ENCODE data around the gene ALG2. TPM values are rescaled to one million over a fixed set of nuclear protein-coding genes. Genes with fewer than 3 reads are reported as not detected.
A peak's percentile ranks its signal among the peaks of the same experiment; 100 is the strongest.
"Not testable (repeated sequence)": the region's sequence is repeated elsewhere in the genome, so short reads cannot be mapped to it uniquely, and the experiment has no call there.

The ALG2 gene
- total and polyA plus RNA-seq, 5 donors = 13.1 to 26.3 (median 15.9) TPM

DNA sequence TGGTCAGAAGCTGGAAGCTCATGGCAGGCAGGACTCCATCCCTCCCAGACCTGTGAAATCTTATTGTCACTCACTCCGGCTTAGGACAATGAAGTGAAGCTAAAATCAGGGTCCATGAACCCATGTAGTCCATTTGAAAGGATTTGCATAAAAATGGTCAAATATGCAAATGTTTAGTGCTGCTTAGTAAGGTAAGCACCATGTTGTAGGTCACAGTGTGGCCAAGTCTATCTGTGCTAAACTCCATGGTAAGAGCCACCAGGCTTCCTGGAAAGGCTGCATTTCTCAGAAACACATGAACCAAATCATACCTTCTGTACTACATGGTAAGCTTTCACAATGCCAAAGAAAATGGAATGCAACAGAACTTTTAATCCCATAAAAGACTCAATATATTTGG lies 5.7 kb downstream of the ALG2 start:
- Histone ChIP-seq H3K4me1 (ENCODE audit: control insufficient read depth, insufficient read depth, low read length) (no peaks in the 10 kb centered on the region), H3K27ac (ENCODE audit: low read length) (no peak overlapping the region), H3K27me3 (ENCODE audit: control insufficient read depth, insufficient read depth) (no peaks in the 10 kb centered on the region), H3K9me3 (ENCODE audit: control insufficient read depth, low read length) (no peaks in the 10 kb centered on the region), H3K4me3 (ENCODE audit: low read length) (no peak overlapping the region)
- DNase-seq (no peak), ATAC-seq (no peak)
- 98% methylated on average over 1 of the region's 1 CpG for WGBS
- intact Hi-C loops (cut with DNase I) = no loop called here

DNA sequence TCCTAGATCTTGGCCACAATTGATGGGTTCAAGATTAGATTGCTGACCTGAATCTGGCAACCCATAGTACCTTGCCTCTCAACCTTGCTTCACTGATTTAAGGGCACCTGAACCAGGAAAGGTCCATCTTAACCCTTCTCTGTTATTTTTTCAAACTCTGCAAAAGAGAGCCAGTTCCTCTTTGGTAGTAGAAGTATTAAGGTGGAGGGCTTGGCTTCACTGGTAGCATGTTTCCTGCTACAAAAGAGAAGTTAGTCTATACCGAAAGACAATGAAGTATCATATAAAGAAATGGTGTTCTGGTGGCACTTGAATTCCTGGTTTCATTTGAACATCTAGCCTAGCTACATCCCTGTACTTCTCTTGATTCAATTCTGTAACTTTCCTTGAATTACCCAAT lies 8.5 kb downstream of the ALG2 start:
- H3K27ac ChIP-seq (ENCODE audit: low read length) = no peak overlapping the region
- intact Hi-C loops (cut with DNase I) = no loop called here
- H3K4me3 ChIP-seq (ENCODE audit: low read length) = no peak overlapping the region
- ATAC-seq (no peak), DNase-seq (no peak)
- 85% methylated on average over 1 of the region's 1 CpG for WGBS
- H3K27me3 ChIP-seq (ENCODE audit: control insufficient read depth, insufficient read depth) = no peaks in the 10 kb centered on the region
- H3K9me3 ChIP-seq (ENCODE audit: control insufficient read depth, low read length) = no peaks in the 10 kb centered on the region
- no peaks in the 10 kb centered on the region for H3K4me1 ChIP-seq (ENCODE audit: control insufficient read depth, insufficient read depth, low read length)

DNA sequence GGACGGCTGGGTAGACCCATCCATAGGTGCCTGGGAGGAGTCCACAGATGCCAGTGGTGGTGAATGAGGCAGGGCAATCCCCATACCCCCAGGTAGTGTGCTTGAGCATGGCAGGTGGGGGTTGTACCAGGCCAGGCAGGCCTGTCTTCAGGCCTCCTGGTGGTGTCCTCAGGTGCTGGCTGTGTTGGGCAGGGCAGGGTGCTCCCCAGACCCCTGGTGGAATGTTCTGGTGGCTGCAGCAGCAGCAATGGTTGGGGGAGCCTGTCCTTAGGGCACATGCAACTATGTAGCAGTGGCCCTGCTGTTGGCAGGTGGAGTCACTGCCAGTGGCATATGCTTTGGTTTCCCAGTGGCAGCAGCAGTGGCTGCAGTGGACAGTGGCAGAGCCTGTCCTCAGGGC lies 10.0 kb downstream of the ALG2 start:
- 87% methylated on average over 1 of the region's 1 CpG for WGBS
- DNase-seq (no peak), ATAC-seq (peak in 1 of 2 donors; percentile 32)
- intact Hi-C loops (cut with DNase I) = no loop called here
- H3K4me3 ChIP-seq (ENCODE audit: low read length) = no peak overlapping the region
- no peaks in the 10 kb centered on the region for H3K9me3 ChIP-seq (ENCODE audit: control insufficient read depth, low read length)
- no peak overlapping the region for H3K27ac ChIP-seq (ENCODE audit: low read length)
- H3K27me3 ChIP-seq (ENCODE audit: control insufficient read depth, insufficient read depth) = no peaks in the 10 kb centered on the region
- no peaks in the 10 kb centered on the region for H3K4me1 ChIP-seq (ENCODE audit: control insufficient read depth, insufficient read depth, low read length)

DNA sequence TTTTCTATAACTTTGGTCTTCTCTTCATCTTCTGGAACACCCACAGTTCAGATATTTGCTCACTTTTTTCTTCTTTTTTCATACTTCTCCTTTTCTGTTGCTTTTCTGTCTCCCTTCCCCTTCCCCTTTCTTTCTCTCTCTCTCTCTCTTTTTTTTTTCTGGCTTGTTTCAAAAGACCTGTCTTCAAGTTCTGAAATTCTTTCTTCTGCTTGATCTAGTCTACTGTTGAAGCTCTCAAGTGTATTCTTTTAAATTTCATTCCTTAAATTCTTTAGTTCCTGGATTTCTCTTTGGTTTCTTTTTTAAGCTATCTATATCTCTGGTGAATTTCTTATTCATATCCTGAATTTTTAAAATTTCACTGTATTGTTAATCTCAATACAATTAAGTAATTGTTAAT lies 11.2 kb downstream of the ALG2 start:
- no peak for ATAC-seq
- Histone ChIP-seq H3K9me3 (ENCODE audit: control insufficient read depth, low read length) (no peaks in the 10 kb centered on the region), H3K4me3 (ENCODE audit: low read length) (no peak overlapping the region), H3K27me3 (ENCODE audit: control insufficient read depth, insufficient read depth) (no peaks in the 10 kb centered on the region), H3K27ac (ENCODE audit: low read length) (no peak overlapping the region), H3K4me1 (ENCODE audit: control insufficient read depth, insufficient read depth, low read length) (no peaks in the 10 kb centered on the region)
- intact Hi-C loops (cut with DNase I) = no loop called here
- no peak for DNase-seq

DNA sequence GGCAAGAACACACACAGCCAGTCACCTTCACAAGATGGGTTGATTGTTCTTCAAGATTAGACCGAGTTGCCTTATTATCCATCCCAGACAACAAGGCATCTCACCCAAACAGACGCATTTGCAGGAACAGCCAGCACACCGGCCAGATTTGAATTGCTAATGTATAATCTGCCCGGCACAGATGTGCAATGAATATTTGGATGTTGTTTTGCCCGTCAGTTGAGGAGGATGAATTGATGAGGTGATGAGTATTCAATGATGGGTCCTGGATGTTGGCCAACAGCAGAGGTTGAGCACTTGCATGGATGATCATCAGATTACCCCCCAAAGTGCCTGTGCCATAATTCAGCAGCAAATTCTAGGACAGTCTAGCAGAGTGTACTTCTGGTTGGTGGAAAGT lies 20.1 kb downstream of the ALG2 start:
- no peak overlapping the region for H3K4me3 ChIP-seq (ENCODE audit: low read length)
- intact Hi-C loops (cut with DNase I) = no loop called here
- H3K9me3 ChIP-seq (ENCODE audit: control insufficient read depth, low read length) = no peaks in the 10 kb centered on the region
- DNase-seq (no peak), ATAC-seq (no peak)
- 68% methylated on average over 5 of the region's 5 CpGs for WGBS
- H3K27me3 ChIP-seq (ENCODE audit: control insufficient read depth, insufficient read depth) = no peaks in the 10 kb centered on the region
- no peaks in the 10 kb centered on the region for H3K4me1 ChIP-seq (ENCODE audit: control insufficient read depth, insufficient read depth, low read length)
- no peak overlapping the region for H3K27ac ChIP-seq (ENCODE audit: low read length)

DNA sequence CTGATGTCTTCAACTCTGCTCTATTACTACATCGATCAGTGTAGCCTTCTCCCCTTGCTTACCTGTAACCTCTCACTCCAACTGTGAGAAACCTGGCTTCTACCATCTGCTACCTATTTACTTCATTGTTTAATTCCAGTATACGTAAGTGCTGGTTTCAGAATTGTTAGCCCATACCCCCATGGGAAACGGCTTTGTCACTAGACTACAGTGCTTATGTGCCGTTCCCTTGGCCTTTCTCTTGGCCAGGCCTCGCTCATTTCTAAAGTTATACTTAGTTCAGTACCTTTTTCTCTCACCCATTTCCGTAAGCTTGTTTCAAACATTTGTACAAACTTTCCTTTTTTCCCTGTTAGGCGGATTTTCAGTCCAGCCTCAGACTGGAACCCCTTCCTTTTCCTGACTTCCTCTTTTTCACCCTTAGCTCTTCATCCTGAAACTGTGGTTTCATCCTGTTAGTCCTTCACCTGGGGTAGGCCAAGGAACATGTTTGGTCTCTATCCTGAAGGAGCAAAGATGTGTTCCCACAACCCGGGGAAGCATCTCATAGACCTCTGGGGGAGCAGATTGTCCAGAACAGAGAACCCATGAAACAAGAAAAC lies 21.7 kb downstream of the ALG2 start:
- Histone ChIP-seq H3K27ac (ENCODE audit: low read length) (no peak overlapping the region), H3K4me3 (ENCODE audit: low read length) (no peak overlapping the region), H3K9me3 (ENCODE audit: control insufficient read depth, low read length) (no peaks in the 10 kb centered on the region), H3K4me1 (ENCODE audit: control insufficient read depth, insufficient read depth, low read length) (no peaks in the 10 kb centered on the region), H3K27me3 (ENCODE audit: control insufficient read depth, insufficient read depth) (no peaks in the 10 kb centered on the region)
- intact Hi-C loops (cut with DNase I) = no loop called here
- no peak for DNase-seq
- ATAC-seq = no peak
- WGBS = 84% methylated on average over 8 of the region's 8 CpGs

DNA sequence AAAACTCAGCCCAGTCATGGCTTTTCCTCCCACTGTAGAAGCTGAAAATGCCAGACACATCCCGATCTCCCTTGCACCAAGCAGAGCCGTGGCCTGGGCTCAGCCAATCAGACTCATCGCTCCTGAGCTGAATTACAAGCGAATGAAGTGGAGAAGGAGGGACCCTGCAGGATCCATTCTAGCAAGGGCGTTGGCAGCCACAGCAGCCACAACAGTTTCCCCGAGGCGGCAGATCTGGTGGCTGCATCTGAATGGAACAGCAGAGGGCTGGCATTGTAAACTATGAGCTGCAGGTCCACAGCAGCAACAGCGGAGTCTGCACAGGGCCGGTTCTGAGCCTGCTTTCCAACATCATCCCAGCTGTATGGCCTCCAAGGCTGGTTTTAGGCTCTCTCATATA lies 23.8 kb downstream of the ALG2 start:
- H3K27me3 ChIP-seq (ENCODE audit: control insufficient read depth, insufficient read depth) = no peaks in the 10 kb centered on the region
- no peaks in the 10 kb centered on the region for H3K9me3 ChIP-seq (ENCODE audit: control insufficient read depth, low read length)
- 72% methylated on average over 9 of the region's 9 CpGs for WGBS
- DNase-seq (no peak), ATAC-seq (no peak)
- intact Hi-C loops (cut with DNase I) = no loop called here
- H3K4me1 ChIP-seq (ENCODE audit: control insufficient read depth, insufficient read depth, low read length) = no peaks in the 10 kb centered on the region
- H3K4me3 ChIP-seq (ENCODE audit: low read length) = no peak overlapping the region
- H3K27ac ChIP-seq (ENCODE audit: low read length) = no peak overlapping the region

DNA sequence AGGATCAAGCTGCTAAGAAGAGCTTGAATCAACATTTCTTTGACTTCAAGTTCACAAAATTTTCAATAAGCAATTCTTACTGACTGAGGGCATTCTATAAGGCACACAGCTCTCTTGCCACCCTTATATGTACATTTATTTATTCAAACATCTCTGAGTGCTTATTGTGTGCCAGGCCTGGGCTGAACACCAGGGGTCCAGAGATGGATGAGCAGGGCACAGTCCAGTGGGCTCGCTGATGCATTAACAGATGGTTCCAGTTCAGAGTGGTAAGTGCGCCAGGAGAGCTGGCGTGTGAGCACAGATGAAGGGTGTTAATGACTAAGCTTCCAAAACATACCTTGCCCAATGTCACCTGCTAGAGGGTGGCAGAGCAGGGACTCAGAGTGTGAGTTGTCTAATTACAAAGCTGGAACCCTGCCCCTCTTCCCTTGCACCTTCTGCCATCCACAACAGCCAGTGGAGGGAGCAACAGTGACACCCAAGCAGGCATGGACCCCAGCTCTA lies 24.6 kb downstream of the ALG2 start:
- Histone ChIP-seq H3K27me3 (ENCODE audit: control insufficient read depth, insufficient read depth) (no peaks in the 10 kb centered on the region), H3K9me3 (ENCODE audit: control insufficient read depth, low read length) (no peaks in the 10 kb centered on the region), H3K4me1 (ENCODE audit: control insufficient read depth, insufficient read depth, low read length) (no peaks in the 10 kb centered on the region), H3K27ac (ENCODE audit: low read length) (no peak overlapping the region), H3K4me3 (ENCODE audit: low read length) (no peak overlapping the region)
- DNase-seq = no peak
- 95% methylated on average over 3 of the region's 3 CpGs for WGBS
- no peak for ATAC-seq
- intact Hi-C loops (cut with DNase I) = no loop called here

DNA sequence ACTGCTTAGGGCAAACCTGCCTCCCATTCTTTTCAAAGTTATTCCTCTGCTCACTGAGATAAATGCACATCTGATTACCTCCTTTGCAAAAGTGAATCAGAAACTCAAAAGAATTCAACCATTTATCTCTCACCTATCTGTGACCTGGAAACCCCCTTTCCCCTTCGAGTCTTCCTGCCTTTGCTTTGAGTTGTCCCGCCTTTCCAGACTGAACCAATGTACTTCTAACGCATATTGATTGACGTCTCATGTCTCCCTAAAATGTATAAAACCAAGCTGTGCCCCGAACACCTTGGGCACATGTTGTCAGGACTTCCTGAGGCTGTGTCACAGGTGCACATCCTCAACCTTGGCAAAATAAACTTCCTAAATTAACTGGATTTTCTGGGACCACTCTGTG lies 25.3 kb downstream of the ALG2 start:
- H3K27me3 ChIP-seq (ENCODE audit: control insufficient read depth, insufficient read depth); H3K4me1 ChIP-seq (ENCODE audit: control insufficient read depth, insufficient read depth, low read length); H3K27ac ChIP-seq (ENCODE audit: low read length); ATAC-seq; H3K4me3 ChIP-seq (ENCODE audit: low read length); intact Hi-C loops (cut with DNase I); H3K9me3 ChIP-seq (ENCODE audit: control insufficient read depth, low read length); DNase-seq: not testable (repeated sequence)
- WGBS = 81% methylated on average over 5 of the region's 5 CpGs

DNA sequence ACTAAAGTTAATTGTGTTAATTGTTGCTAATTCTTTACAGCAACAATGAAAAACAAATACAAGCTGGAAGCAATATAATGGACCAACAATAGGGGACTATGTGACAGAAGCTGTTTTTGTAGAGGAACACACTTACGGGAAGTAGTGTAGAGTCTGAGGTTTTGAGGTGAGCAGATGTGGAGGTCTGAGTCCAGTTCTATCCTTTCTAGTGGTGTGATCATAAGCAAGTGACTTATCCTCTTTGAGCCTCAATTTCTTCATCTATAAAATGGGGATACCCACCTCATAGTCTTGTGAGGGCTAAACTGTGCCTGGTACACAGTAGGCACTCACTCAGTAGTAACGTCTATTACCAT lies 28.3 kb downstream of the ALG2 start:
- Histone ChIP-seq H3K4me1 (ENCODE audit: control insufficient read depth, insufficient read depth, low read length) (no peaks in the 10 kb centered on the region), H3K27me3 (ENCODE audit: control insufficient read depth, insufficient read depth) (no peaks in the 10 kb centered on the region), H3K27ac (ENCODE audit: low read length) (no peak overlapping the region), H3K4me3 (ENCODE audit: low read length) (no peak overlapping the region), H3K9me3 (ENCODE audit: control insufficient read depth, low read length) (no peaks in the 10 kb centered on the region)
- ATAC-seq = no peak
- intact Hi-C loops (cut with DNase I) = no loop called here
- no peak for DNase-seq
- 74% methylated on average over 2 of the region's 2 CpGs for WGBS

DNA sequence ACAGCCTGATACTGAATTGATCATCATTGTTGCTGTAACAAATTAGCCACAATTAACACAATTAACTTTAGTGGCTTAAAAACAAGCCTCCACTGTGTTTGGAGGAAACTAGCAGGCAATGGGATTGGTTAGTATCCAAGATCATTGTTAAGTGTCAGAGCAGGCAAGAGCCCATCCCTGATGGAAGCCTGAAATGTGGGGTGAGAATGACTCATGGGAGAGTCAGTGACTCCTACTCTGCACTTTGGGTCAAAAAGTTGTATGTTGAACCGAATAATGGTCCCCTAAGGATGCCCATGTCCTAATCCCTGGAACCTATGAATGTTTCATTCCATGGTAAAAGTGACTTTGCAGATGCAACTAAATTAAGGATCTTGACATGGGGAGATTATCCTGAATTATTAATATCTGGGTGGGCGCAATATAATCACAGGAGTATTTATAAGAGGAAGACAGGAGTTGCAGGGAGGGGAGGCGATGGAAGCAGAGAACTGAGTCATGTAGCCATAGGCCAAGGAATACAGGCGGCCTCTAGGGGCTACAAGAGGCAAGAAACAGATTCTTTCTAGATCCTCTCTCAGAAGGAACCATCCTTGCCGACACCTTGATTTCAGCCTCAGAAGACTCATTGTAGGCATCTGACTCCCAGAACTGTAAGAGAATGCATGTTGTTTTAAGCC lies 28.8 kb downstream of the ALG2 start:
- intact Hi-C loops (cut with DNase I) = no loop called here
- DNase-seq (no peak), ATAC-seq (no peak)
- WGBS = 75% methylated on average over 5 of the region's 5 CpGs
- Histone ChIP-seq H3K4me3 (ENCODE audit: low read length) (no peak overlapping the region), H3K9me3 (ENCODE audit: control insufficient read depth, low read length) (no peaks in the 10 kb centered on the region), H3K27ac (ENCODE audit: low read length) (no peak overlapping the region), H3K4me1 (ENCODE audit: control insufficient read depth, insufficient read depth, low read length) (no peaks in the 10 kb centered on the region), H3K27me3 (ENCODE audit: control insufficient read depth, insufficient read depth) (no peaks in the 10 kb centered on the region)
